Measurements from ENCODE around the gene ZP3.
"Not testable (repeated sequence)": the region's sequence is repeated elsewhere in the genome, so short reads cannot be mapped to it uniquely, and the experiment has no call there.

The ZP3 gene

GRCh38 chr7:76427635-76428034 is 2.9 kb downstream of the ZP3 start:
- H3K4me1 ChIP-seq (ENCODE audit: control insufficient read depth, insufficient read depth, low read length) = no peaks in the 10 kb centered on the region
- peaks cover 3 to 8% of the 10 kb centered on the region in 2 donors for H3K27me3 ChIP-seq (ENCODE audit: control insufficient read depth in 1 of 2, insufficient read depth in 2 of 2, low read length in 2 of 2)
- H3K9me3 ChIP-seq (ENCODE audit: control insufficient read depth in 2 of 2, low read length in 2 of 2) = no peaks in the 10 kb centered on the region

GRCh38 chr7:76428149-76428823 is 3.5 kb downstream of the ZP3 start:
- H3K36me3 ChIP-seq (ENCODE audit: control insufficient read depth in 2 of 2, insufficient read depth in 2 of 2, low read length in 2 of 2) = no peaks in the 10 kb centered on the region
- no peaks in the 10 kb centered on the region for H3K4me1 ChIP-seq (ENCODE audit: control insufficient read depth, insufficient read depth, low read length)
- peaks cover 1 to 6% of the 10 kb centered on the region in 2 donors for H3K27me3 ChIP-seq (ENCODE audit: control insufficient read depth in 1 of 2, insufficient read depth in 2 of 2, low read length in 2 of 2)
- H3K27ac ChIP-seq (ENCODE audit: low read length) = no peak overlapping the region
- H3K9ac ChIP-seq (ENCODE audit: low read length in 2 of 2) = no peak overlapping the region
- H3K9me3 ChIP-seq (ENCODE audit: control insufficient read depth in 2 of 2, low read length in 2 of 2) = no peaks in the 10 kb centered on the region
- no peak overlapping the region for H3K4me3 ChIP-seq (ENCODE audit: low read length in 2 of 2)

More at GRCh38 chr7:76427635-76428034, 2.9 kb downstream of the ZP3 start:
- Histone ChIP-seq H3K9ac (ENCODE audit: low read length in 2 of 2) (no peak overlapping the region), H3K27ac (ENCODE audit: low read length) (no peak overlapping the region), H3K36me3 (ENCODE audit: control insufficient read depth in 2 of 2, insufficient read depth in 2 of 2, low read length in 2 of 2) (no peaks in the 10 kb centered on the region), H3K4me3 (ENCODE audit: low read length in 2 of 2) (no peak overlapping the region)

- H3K4me1 ChIP-seq (ENCODE audit: control insufficient read depth, insufficient read depth, low read length) = no peaks in the 10 kb centered on the region
- H3K27me3 ChIP-seq (ENCODE audit: control insufficient read depth in 1 of 2, insufficient read depth in 2 of 2, low read length in 2 of 2) = peaks cover 0 to 3% of the 10 kb centered on the region in 2 donors
- no peak overlapping the region for H3K9ac ChIP-seq (ENCODE audit: low read length in 2 of 2)
- H3K27ac ChIP-seq (ENCODE audit: low read length) = no peak overlapping the region
- H3K36me3 ChIP-seq (ENCODE audit: control insufficient read depth in 2 of 2, insufficient read depth in 2 of 2, low read length in 2 of 2) = no peaks in the 10 kb centered on the region
- no peaks in the 10 kb centered on the region for H3K9me3 ChIP-seq (ENCODE audit: control insufficient read depth in 2 of 2, low read length in 2 of 2)
- H3K4me3 ChIP-seq (ENCODE audit: low read length in 2 of 2) = no peak overlapping the region
Measured at GRCh38 chr7:76428868-76429805, 4.4 kb downstream of the ZP3 start.

GRCh38 chr7:76430211-76430610 is 5.5 kb downstream of the ZP3 start:
- H3K27me3 ChIP-seq (ENCODE audit: control insufficient read depth in 1 of 2, insufficient read depth in 2 of 2, low read length in 2 of 2) = no peaks in the 10 kb centered on the region
- no peaks in the 10 kb centered on the region for H3K9me3 ChIP-seq (ENCODE audit: control insufficient read depth in 2 of 2, low read length in 2 of 2)
- H3K9ac ChIP-seq (ENCODE audit: low read length in 2 of 2) = no peak overlapping the region
- H3K27ac ChIP-seq (ENCODE audit: low read length) = no peak overlapping the region
- H3K4me1 ChIP-seq (ENCODE audit: control insufficient read depth, insufficient read depth, low read length) = no peaks in the 10 kb centered on the region
- H3K36me3 ChIP-seq (ENCODE audit: control insufficient read depth in 2 of 2, insufficient read depth in 2 of 2, low read length in 2 of 2) = no peaks in the 10 kb centered on the region
- H3K4me3 ChIP-seq (ENCODE audit: low read length in 2 of 2) = no peak overlapping the region

GRCh38 chr7:76430836-76431235 is 6.1 kb downstream of the ZP3 start:
- no peaks in the 10 kb centered on the region for H3K9me3 ChIP-seq (ENCODE audit: control insufficient read depth in 2 of 2, low read length in 2 of 2)
- H3K4me1 ChIP-seq (ENCODE audit: control insufficient read depth, insufficient read depth, low read length) = no peaks in the 10 kb centered on the region
- H3K36me3 ChIP-seq (ENCODE audit: control insufficient read depth in 2 of 2, insufficient read depth in 2 of 2, low read length in 2 of 2) = no peaks in the 10 kb centered on the region
- no peak overlapping the region for H3K4me3 ChIP-seq (ENCODE audit: low read length in 2 of 2)
- H3K27ac ChIP-seq (ENCODE audit: low read length) = no peak overlapping the region
- H3K27me3 ChIP-seq (ENCODE audit: control insufficient read depth in 1 of 2, insufficient read depth in 2 of 2, low read length in 2 of 2) = no peaks in the 10 kb centered on the region
- no peak overlapping the region for H3K9ac ChIP-seq (ENCODE audit: low read length in 2 of 2)

- H3K4me3 ChIP-seq (ENCODE audit: low read length in 2 of 2); H3K27ac ChIP-seq (ENCODE audit: low read length); H3K4me1 ChIP-seq (ENCODE audit: control insufficient read depth, insufficient read depth, low read length); H3K9me3 ChIP-seq (ENCODE audit: control insufficient read depth in 2 of 2, low read length in 2 of 2); H3K9ac ChIP-seq (ENCODE audit: low read length in 2 of 2); H3K36me3 ChIP-seq (ENCODE audit: control insufficient read depth in 2 of 2, insufficient read depth in 2 of 2, low read length in 2 of 2); H3K27me3 ChIP-seq (ENCODE audit: control insufficient read depth in 1 of 2, insufficient read depth in 2 of 2, low read length in 2 of 2): not testable (repeated sequence)
Measured at GRCh38 chr7:76437873-76438272, 13.1 kb downstream of the ZP3 start.

- H3K36me3 ChIP-seq (ENCODE audit: control insufficient read depth in 2 of 2, insufficient read depth in 2 of 2, low read length in 2 of 2); H3K27me3 ChIP-seq (ENCODE audit: control insufficient read depth in 1 of 2, insufficient read depth in 2 of 2, low read length in 2 of 2); H3K9ac ChIP-seq (ENCODE audit: low read length in 2 of 2); H3K4me3 ChIP-seq (ENCODE audit: low read length in 2 of 2); H3K9me3 ChIP-seq (ENCODE audit: control insufficient read depth in 2 of 2, low read length in 2 of 2); H3K4me1 ChIP-seq (ENCODE audit: control insufficient read depth, insufficient read depth, low read length); H3K27ac ChIP-seq (ENCODE audit: low read length): not testable (repeated sequence)
Measured at GRCh38 chr7:76439120-76439888, 14.6 kb downstream of the ZP3 start.

GRCh38 chr7:76440404-76440803 is 15.7 kb downstream of the ZP3 start:
- not testable (repeated sequence) for H3K9me3 ChIP-seq (ENCODE audit: control insufficient read depth in 2 of 2, low read length in 2 of 2); H3K27me3 ChIP-seq (ENCODE audit: control insufficient read depth in 1 of 2, insufficient read depth in 2 of 2, low read length in 2 of 2); H3K9ac ChIP-seq (ENCODE audit: low read length in 2 of 2); H3K4me1 ChIP-seq (ENCODE audit: control insufficient read depth, insufficient read depth, low read length); H3K36me3 ChIP-seq (ENCODE audit: control insufficient read depth in 2 of 2, insufficient read depth in 2 of 2, low read length in 2 of 2); H3K4me3 ChIP-seq (ENCODE audit: low read length in 2 of 2); H3K27ac ChIP-seq (ENCODE audit: low read length)

- not testable (repeated sequence) for H3K27ac ChIP-seq (ENCODE audit: low read length); H3K4me3 ChIP-seq (ENCODE audit: low read length in 2 of 2); H3K4me1 ChIP-seq (ENCODE audit: control insufficient read depth, insufficient read depth, low read length); H3K36me3 ChIP-seq (ENCODE audit: control insufficient read depth in 2 of 2, insufficient read depth in 2 of 2, low read length in 2 of 2); H3K9ac ChIP-seq (ENCODE audit: low read length in 2 of 2); H3K27me3 ChIP-seq (ENCODE audit: control insufficient read depth in 1 of 2, insufficient read depth in 2 of 2, low read length in 2 of 2); H3K9me3 ChIP-seq (ENCODE audit: control insufficient read depth in 2 of 2, low read length in 2 of 2)
Measured at GRCh38 chr7:76441792-76442191, 17.0 kb downstream of the ZP3 start.

- H3K9ac ChIP-seq (ENCODE audit: low read length in 2 of 2); H3K27ac ChIP-seq (ENCODE audit: low read length); H3K27me3 ChIP-seq (ENCODE audit: control insufficient read depth in 1 of 2, insufficient read depth in 2 of 2, low read length in 2 of 2); H3K4me1 ChIP-seq (ENCODE audit: control insufficient read depth, insufficient read depth, low read length); H3K4me3 ChIP-seq (ENCODE audit: low read length in 2 of 2); H3K9me3 ChIP-seq (ENCODE audit: control insufficient read depth in 2 of 2, low read length in 2 of 2); H3K36me3 ChIP-seq (ENCODE audit: control insufficient read depth in 2 of 2, insufficient read depth in 2 of 2, low read length in 2 of 2): not testable (repeated sequence)
Measured at GRCh38 chr7:76442664-76443446, 18.1 kb downstream of the ZP3 start.
